WTC11 (cell line): ENCODE data around the gene GJD4. TPM values are rescaled to one million over a fixed set of nuclear protein-coding genes. Genes with fewer than 3 reads are reported as not detected.

Experiments
- total RNA-seq: library from RNA; stranded (reverse); gene quantifications from 3 replicates; pipeline ENCODE4 v1.2.3, GENCODE V29; 2021

GJD4 gene
- total RNA-seq, 1 experiment from 2014 or later = not detected

Other genes with a start within 250 kb of the GJD4 start
- gene FZD8, start 37.0 kb downstream of the GJD4 start, total RNA-seq = 9.9 to 13.7 TPM (median 10.1 TPM) in 3 replicates